Stimulated activated CD8-positive, alpha-beta memory T cell treated with anti-CD3 and anti-CD28 coated beads, Interleukin-15, amount 100 ng/mL, for 1 hour (primary cell): ENCODE measurements around the gene MMP24OS.
"Not testable (repeated sequence)": the region's sequence is repeated elsewhere in the genome, so short reads cannot be mapped to it uniquely, and the experiment has no call there.

Experiments used
- DNase-seq: peaks from one replicate; pipeline ENCODE4 v3.0.0-alpha.2; 2020; ENCODE audit warnings: low read depth

MMP24OS gene

DNA sequence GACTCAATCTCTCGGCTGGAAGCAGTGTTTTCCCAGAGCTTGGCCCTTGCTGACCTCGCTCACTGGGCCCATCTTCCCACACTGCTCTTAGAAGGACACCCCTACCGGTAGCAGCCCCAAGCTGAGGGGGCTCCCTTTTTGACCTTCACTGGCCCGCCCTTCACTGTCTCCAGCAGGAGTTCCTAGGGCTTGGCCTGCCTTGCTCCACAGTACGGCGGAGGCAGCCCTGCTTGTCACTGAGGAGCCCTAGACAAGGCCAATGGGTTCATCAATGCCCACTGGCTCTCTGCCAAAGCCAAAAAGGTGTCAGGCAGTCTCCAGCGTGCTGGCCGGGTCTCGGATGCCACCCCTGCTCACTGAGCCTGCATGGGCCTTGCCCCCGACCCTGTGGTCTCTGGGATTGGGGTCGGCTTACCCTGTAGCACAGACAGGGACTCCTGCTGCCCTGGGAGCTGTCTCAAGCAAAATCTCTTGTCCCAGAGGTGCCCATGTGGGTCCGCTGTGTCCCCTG is 2.1 kb downstream of the MMP24OS start:
- DNase-seq: no peak

GRCh38 chr20:35274172-35275092 is 3.5 kb downstream of the MMP24OS start:
- DNase-seq: no peak

DNA sequence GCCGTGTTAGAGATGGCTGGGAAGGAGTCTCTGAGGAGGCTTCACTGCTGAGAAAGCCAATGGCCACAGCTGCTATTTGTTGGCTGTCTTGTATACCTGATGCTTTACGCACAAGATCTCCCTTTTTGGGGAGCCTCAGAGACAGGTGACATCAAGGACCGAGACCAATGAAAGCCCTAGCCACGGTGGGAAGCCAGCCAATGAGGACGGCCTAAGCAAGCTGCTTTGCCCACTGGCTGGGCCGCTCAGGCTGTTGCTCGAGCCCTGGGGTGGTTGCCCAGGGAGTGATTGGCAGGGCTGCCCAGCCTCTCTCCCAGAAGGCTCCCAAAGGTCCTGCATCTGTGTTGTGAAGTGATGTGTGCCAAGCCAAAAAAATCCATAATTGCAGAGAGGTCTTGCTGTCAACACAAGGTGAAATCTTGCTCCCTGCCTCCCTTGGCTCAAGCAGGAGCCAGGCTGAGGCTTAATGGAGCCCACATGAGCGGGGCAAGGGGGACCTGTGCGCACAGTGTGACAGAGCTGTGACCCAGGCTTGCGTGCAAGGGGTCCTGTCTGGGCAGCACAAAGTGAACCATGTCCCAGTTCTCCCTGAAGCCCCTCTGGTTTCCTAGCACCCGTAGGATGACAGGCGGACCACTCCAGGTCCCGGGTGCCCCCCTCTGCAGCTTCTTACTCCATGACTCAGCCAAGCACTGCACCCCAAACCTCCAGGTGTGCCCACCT is 4.3 kb downstream of the MMP24OS start:
- no peak for DNase-seq

DNA sequence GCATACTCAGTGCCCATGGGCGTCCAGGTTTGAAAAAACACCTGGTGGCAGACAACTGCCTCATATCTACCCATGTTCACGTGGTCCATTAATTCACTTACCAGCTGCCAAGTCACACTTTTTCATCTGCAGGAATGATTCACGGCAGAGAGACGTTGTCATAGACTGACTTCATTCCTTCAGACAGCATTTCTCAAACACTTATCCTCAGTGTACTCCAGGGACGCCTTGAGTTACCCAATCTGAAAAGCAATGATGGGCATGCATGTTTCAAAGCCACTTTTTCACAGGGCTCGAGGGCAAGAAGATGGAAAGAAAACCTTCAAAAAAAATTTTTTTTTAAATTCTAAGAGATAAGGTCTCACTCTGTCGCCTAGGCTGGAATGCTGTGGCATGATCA is 6.0 kb downstream of the MMP24OS start:
- DNase-seq: no peak

DNA sequence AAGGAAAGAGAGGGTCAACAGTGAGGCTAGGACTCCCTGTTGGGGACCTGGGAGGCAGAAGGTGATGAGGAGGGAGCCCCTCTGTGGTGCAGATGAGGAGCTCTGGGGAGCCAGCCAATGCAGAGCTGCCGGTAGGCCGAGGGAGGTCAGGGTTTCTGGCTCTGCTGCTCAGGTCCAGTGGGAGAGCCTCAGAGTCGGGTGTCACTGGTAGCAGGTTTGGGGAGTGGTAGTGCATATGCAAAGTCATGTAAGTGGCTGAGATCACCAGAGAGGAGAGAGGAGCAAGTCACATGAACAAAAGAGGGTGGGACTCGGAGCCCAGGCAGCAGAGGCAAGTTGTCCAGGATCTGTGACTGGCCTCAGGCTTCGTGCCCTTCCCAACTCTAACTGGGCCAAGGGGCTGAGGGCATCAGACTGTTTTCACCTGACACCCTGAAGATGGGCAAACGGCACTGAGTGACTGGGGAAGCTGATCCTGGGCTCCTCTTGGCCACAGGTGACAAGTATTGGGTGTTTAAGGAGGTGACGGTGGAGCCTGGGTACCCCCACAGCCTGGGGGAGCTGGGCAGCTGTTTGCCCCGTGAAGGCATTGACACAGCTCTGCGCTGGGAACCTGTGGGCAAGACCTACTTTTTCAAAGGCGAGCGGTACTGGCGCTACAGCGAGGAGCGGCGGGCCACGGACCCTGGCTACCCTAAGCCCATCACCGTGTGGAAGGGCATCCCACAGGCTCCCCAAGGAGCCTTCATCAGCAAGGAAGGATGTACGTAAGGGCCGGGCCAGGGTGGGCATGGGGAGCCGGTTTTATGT is 6.6 kb downstream of the MMP24OS start:
- DNase-seq: no peak

GRCh38 chr20:35270021-35270902 is 7.7 kb downstream of the MMP24OS start:
- DNase-seq: no peak

DNA sequence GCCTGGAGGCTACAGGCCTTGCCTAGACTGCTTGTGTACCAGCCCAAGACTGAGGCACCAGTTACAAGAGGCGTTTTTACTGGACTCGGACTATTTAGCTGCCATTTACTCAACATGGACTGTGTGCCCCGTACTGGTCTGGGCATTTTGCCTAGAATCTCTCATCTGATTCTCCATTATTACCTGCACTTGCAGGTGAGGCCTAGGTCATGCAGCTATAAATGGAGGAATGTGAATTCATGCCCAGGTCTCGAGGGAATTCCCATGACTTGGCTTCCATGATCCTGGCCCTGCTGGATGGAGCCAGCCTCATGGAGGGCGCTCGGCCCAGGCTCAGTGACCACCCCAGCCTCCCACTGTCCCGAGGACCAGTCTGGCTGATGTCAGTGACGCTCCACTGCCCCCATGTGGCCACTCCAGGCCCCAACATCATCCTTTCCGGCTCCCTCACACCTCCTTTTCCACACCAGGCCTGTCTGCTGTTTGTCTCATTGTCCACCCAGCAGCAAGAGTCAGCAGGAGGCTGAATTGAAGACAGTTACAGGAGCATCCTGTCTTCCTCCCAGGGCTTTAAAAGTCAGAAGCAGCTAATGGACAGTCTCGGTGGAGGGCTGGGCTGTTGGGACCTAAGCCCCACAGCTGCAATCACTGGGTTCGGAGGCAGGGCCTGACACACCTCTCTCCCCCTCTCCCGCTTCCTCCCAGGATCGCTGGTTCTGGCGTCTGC is 8.7 kb downstream of the MMP24OS start:
- DNase-seq: no peak

DNA sequence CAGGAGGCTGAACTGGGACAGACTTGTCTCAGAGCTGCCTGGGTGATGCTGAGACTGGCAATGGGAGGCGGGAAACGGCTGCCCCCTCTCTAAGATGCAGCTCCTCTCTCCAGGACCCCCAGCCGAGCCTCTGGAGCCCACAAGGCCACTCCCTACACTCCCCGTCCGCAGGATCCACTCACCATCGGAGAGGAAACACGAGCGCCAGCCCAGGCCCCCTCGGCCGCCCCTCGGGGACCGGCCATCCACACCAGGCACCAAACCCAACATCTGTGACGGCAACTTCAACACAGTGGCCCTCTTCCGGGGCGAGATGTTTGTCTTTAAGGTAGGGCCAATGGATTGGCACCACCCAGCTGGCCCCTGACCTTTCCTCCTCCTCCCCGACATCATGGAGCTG is 10.8 kb downstream of the MMP24OS start:
- no peak for DNase-seq

DNA sequence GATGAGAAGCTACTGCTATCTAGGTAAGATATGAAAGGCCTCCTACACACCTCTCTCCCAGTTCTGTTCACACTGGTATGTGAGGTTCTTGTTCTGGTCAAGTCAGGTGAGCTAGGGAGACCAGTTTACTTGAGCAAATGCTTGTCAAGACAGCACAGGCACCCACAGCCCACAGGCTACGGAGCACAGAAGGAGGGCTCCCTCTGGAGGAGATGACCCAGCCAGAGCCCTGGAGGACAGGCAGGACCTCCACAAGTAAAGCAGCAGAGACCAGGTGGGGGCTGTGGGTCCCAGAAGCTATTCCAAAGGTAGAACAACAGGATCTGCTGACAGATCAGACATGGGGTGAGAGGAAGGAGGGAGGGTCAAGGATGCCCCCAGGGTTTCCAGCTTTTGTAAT is 13.2 kb downstream of the MMP24OS start:
- no peak for DNase-seq

GRCh38 chr20:35263532-35264341 is 14.2 kb downstream of the MMP24OS start:
- no peak for DNase-seq

DNA sequence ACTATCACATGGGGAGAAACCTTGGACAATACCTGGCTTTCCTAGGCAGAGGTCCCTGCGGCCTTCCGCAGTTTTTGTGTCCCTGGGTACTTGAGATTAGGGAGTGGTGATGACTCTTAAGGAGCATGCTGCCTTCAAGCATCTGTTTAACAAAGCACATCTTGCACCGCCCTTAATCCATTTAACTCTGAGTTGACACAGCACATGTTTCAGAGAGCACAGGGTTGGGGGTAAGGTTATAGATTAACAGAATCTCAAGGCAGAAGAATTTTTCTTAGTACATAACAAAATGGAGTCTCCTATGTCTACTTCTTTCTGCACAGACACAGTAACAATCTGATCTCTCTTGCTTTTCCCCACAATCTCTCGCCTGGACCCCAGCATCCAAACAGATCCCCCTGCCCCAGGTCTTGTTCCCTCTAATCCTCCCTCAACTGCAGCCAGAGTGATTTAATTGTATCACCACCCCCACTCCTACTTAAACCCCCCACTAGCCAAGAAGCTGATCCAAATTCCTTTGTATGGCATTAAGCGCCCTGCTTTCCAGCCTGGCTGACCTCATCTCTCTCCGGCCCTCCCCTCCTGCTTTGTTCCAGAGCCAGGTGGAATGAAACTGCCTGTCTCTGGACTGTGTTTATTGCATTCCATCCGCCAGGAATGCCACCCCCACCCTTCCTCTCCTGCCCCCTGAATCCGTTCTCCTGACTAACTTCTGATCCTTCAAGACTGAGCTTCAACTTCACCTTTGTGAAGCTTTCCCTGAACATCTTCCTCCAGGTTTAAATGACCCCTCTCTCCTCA is 15.0 kb downstream of the MMP24OS start:
- DNase-seq: not testable (repeated sequence)

DNA sequence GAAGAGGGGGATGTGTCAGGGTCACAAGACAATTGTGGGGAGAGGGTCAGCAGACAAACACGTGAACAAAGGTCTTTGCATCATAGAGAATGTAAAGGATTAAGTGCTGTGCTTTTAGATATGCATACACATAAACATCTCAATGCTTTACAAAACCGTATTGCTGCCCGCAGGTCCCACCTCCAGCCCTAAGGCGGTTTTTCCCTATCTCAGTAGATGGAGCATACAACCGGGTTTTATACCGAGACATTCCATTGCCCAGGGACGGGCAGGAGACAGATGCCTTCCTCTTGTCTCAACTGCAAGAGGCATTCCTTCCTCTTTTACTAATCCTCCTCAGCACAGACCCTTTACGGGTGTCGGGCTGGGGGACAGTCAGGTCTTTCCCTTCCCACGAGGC is 15.6 kb downstream of the MMP24OS start:
- DNase-seq: not testable (repeated sequence)

- DNase-seq: no peak
Observed at GRCh38 chr20:35260426-35260825, 17.5 kb downstream of the MMP24OS start.

- no peak for DNase-seq
Observed at GRCh38 chr20:35257175-35257909, 20.6 kb downstream of the MMP24OS start.

DNA sequence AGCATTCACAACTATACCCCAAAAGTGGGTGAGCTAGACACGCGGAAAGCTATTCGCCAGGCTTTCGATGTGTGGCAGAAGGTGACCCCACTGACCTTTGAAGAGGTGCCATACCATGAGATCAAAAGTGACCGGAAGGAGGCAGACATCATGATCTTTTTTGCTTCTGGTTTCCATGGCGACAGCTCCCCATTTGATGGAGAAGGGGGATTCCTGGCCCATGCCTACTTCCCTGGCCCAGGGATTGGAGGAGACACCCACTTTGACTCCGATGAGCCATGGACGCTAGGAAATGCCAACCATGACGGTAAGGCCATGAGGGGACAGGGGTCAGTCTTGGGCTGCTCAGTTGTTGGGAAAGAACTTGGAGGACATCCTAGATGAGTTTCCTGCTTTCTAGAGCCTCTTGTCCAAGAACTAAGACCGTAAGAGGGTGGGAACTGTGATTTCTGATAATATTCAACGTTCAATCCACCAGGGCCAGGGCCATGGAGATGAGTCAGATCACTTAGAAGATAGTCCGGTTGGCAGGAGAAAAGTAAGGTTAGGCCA is 23.4 kb downstream of the MMP24OS start:
- no peak for DNase-seq

GRCh38 chr20:35253010-35253409 is 24.9 kb downstream of the MMP24OS start:
- DNase-seq: no peak

GRCh38 chr20:35252598-35252997 is 25.3 kb downstream of the MMP24OS start:
- DNase-seq: not testable (repeated sequence)

DNA sequence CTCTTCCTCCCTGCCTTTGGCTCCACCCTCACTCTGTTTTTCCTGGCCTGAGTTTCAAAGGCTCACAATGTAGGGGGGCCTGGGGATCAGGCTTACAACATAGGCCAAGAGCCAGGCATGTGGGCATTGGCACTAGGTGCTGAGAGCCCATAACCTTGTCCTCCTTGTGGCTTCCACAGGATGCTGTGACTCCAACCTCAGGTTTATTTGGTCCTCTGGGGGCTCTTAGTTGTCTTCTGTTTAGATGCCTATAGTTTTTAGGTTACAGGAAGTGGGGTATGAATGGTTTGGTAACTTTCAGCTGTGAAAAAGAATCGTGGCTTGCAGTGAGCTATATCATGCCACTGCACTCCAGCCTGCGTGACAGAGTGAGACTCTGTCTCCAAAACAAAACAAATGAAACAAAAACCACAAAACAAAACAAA is 25.9 kb downstream of the MMP24OS start:
- DNase-seq: no peak
